ENCODE results near the gene LRRN4. TPM values are rescaled to one million over a fixed set of nuclear protein-coding genes. Genes with fewer than 3 reads are reported as not detected.

LRRN4 gene
- total and polyA plus RNA-seq, 2 of the 4 experiments (the other 2 are of a cell fraction): under 0.01 to 0.19 TPM

- H4K8ac ChIP-seq (ENCODE audit: low read depth in 2 of 2, low read length in 2 of 2): no peak overlapping the region
- H2BK120ac ChIP-seq (ENCODE audit: low read depth, low read length): no peak overlapping the region
- H3K36me3 ChIP-seq (ENCODE audit: control insufficient read depth, insufficient read depth, low read length): peaks cover 3% of the 10 kb centered on the region; the same call in 1 of the 2 replicates
- no peaks in the 10 kb centered on the region for H4K20me1 ChIP-seq (ENCODE audit: insufficient read depth, low read length)
- no peak overlapping the region for H3K56ac ChIP-seq (ENCODE audit: extremely low read depth, insufficient read depth, low read length)
- H2BK15ac ChIP-seq (ENCODE audit: low read depth, low read length): no peak overlapping the region
- H3K9me3 ChIP-seq (ENCODE audit: control insufficient read depth, insufficient read depth, low read length): no peaks in the 10 kb centered on the region
- no peak overlapping the region for H3K27ac ChIP-seq (ENCODE audit: insufficient read depth, low read length)
- intact Hi-C loops (cut with micrococcal nuclease) (no loop called here), dilution Hi-C loops (cut with HindIII; ENCODE audit: low sequenced_read_pairs, unreplicated experiment) (no loop called here), in situ Hi-C loops (cut with MboI; ENCODE audit: low sequenced_read_pairs) (no loop called here)
- no peak overlapping the region for H3K18ac ChIP-seq (ENCODE audit: low read depth, low read length)
- TF ChIP-seq RFX5 (IDR thresholded peaks at IDR 0.05; ENCODE audit: low read depth, low read length) (no peak), CTCF (conservative IDR thresholded peaks at IDR 0.05; ENCODE audit: low read depth, low read length) (no peak)
- no peak overlapping the region for H4K5ac ChIP-seq (ENCODE audit: low read depth, low read length)
- no TSS peak for BruUV-seq (replicated peaks)
- H3K79me1 ChIP-seq (ENCODE audit: low read depth in 1 of 2, low read length in 2 of 2): peaks cover 0 to 3% of the 10 kb centered on the region in 2 experiments; a peak in 1 of 4 replicates
- H3K9me1 ChIP-seq (ENCODE audit: insufficient read depth, low read length): no peaks in the 10 kb centered on the region; the same call in 1 of the 2 replicates
- no peak overlapping the region for H2AK9ac ChIP-seq (replicated peaks; ENCODE audit: low read depth, low read length, poor library complexity)
- H2BK20ac ChIP-seq (ENCODE audit: low read depth, low read length): no peak overlapping the region
- no peak overlapping the region for H2BK5ac ChIP-seq (ENCODE audit: low read depth, low read length, poor library complexity, severe bottlenecking)
- ATAC-seq (ENCODE audit: low read depth) (peak; percentile 90), DNase-seq (peak; percentile 61)
- H3K4me2 ChIP-seq (ENCODE audit: low read depth, low read length): no peak overlapping the region
- H3K23ac ChIP-seq (ENCODE audit: low read depth, low read length): no peak overlapping the region
- H2AK5ac ChIP-seq (ENCODE audit: low read depth, low read length): no peak overlapping the region
- ChIA-PET POLR2A (ENCODE audit: unreplicated experiment) (interaction anchor here (0.7 kb wide), 1 partner anchor 9 kb away, joined by 3 read pairs; no protein-coding TSS in a partner anchor), CTCF (no interaction called here)
- H3K14ac ChIP-seq (replicated peaks; ENCODE audit: low read depth, low read length): no peak overlapping the region
- no peak overlapping the region for H3K9ac ChIP-seq (ENCODE audit: low read depth, low read length)
- no peak overlapping the region for H2AFZ ChIP-seq (replicated peaks; ENCODE audit: low read length, poor library complexity)
- H4K91ac ChIP-seq (ENCODE audit: insufficient read depth, low read depth, low read length): no peak overlapping the region
- no CpG with 5 or more reads among the region's 2 CpGs for WGBS, 2 experiments (ENCODE audit: extremely low coverage in 2 of 2, insufficient read length in 1 of 2)
- H3K4me1 ChIP-seq (ENCODE audit: control insufficient read depth, insufficient read depth, low read length): no peaks in the 10 kb centered on the region
- H3K27me3 ChIP-seq (ENCODE audit: control insufficient read depth, insufficient read depth, low read length): no peaks in the 10 kb centered on the region
- H3K4ac ChIP-seq (ENCODE audit: low read depth, low read length): no peak overlapping the region
- H3K4me3 ChIP-seq (ENCODE audit: insufficient read depth, low read depth, low read length): no peak overlapping the region
Measured at GRCh38 chr20:5991623-5992441, 62.0 kb downstream of the LRRN4 start.

All from IMR-90 (cell line).